HepG2 (cell line): Measurements from ENCODE around the gene GRID1. TPM values are rescaled to one million over a fixed set of nuclear protein-coding genes. Genes with fewer than 3 reads are reported as not detected.
A peak's percentile ranks its signal among the peaks of the same experiment; 100 is the strongest.

Experiments used
- ATM ChIP-seq: fragments of 450-650 bp; IDR thresholded peaks from 2 replicates; pipeline ENCODE4 v1.7.1; 2017; ENCODE audit warnings: mild to moderate bottlenecking, borderline replicate concordance
- CHD4 ChIP-seq: fragments of 200-600 bp; sonication (generic); IDR thresholded peaks from 2 replicates; pipeline ENCODE4 v1.7.0; 2017; ENCODE audit warnings: mild to moderate bottlenecking, low read length, borderline replicate concordance
- DNMT3B ChIP-seq: conservative IDR thresholded peaks from 2 replicates; pipeline ENCODE4 v1.6.1; 2016; ENCODE audit warnings: missing biosample characterization, control low read depth
- FOSL2 ChIP-seq: sonication (generic); formaldehyde crosslinking; IDR thresholded peaks from 2 replicates; pipeline ENCODE4 v1.4.0; 2020; ENCODE audit warnings: missing genetic modification reagents
- IRF2 ChIP-seq: IDR thresholded peaks from 2 replicates; pipeline ENCODE4 v1.6.1; 2018; ENCODE audit warnings: missing genetic modification reagents, missing compliant biosample characterization
- MTA3 ChIP-seq: sonication (generic); formaldehyde crosslinking; IDR thresholded peaks from 2 replicates; pipeline ENCODE4 v1.4.0; 2020; ENCODE audit warnings: missing genetic modification reagents
- SMAD3 ChIP-seq: sonication (generic); formaldehyde crosslinking; IDR thresholded peaks from 2 replicates; pipeline ENCODE4 v1.4.0; 2020; ENCODE audit warnings: missing genetic modification reagents
- SRF ChIP-seq: IDR thresholded peaks from 2 replicates; pipeline ENCODE4 v1.6.1; 2011; ENCODE audit warnings: mild to moderate bottlenecking, low read depth, low read length, moderate library complexity
- ZEB1 ChIP-seq: IDR thresholded peaks from 2 replicates; pipeline ENCODE4 v1.6.1; 2012; ENCODE audit warnings: mild to moderate bottlenecking, low read depth, inconsistent platforms; ENCODE audit not compliant: insufficient replicate concordance
- ZMYM4 ChIP-seq: sonication (generic); formaldehyde crosslinking; IDR thresholded peaks from 2 replicates; pipeline ENCODE4 v1.8.1; 2023; ENCODE audit warnings: mild to moderate bottlenecking, missing genetic modification reagents
- ZNF280D ChIP-seq: sonication (generic); formaldehyde crosslinking; IDR thresholded peaks from 2 replicates; pipeline ENCODE4 v1.5.1; 2020; ENCODE audit warnings: mild to moderate bottlenecking, missing genetic modification reagents
- ZNF34 ChIP-seq: sonication (generic); formaldehyde crosslinking; IDR thresholded peaks from 2 replicates; pipeline ENCODE4 v1.4.0; 2020; ENCODE audit warnings: mild to moderate bottlenecking, missing genetic modification reagents, borderline replicate concordance
- ZNF503 ChIP-seq: sonication (generic); formaldehyde crosslinking; IDR thresholded peaks from 2 replicates; pipeline ENCODE4 v1.4.0; 2020; ENCODE audit warnings: missing genetic modification reagents
- ZNF562 ChIP-seq: sonication (generic); formaldehyde crosslinking; IDR thresholded peaks from 2 replicates; pipeline ENCODE4 v1.8.0; 2022; ENCODE audit warnings: missing genetic modification reagents, borderline replicate concordance
- ZNF577 ChIP-seq: sonication (generic); formaldehyde crosslinking; IDR thresholded peaks from 2 replicates; pipeline ENCODE4 v1.4.0; 2020; ENCODE audit warnings: mild to moderate bottlenecking, low read depth, missing genetic modification reagents, borderline replicate concordance
- ZNF607 ChIP-seq: sonication (generic); formaldehyde crosslinking; IDR thresholded peaks from 2 replicates; pipeline ENCODE4 v1.5.1; 2020; ENCODE audit warnings: missing genetic modification reagents, mild to moderate bottlenecking, borderline replicate concordance
- ZNF737 ChIP-seq: sonication (generic); formaldehyde crosslinking; IDR thresholded peaks from 2 replicates; pipeline ENCODE4 v1.5.0; 2020; ENCODE audit warnings: missing genetic modification reagents, mild to moderate bottlenecking, borderline replicate concordance
- ZNF749 ChIP-seq: sonication (generic); formaldehyde crosslinking; IDR thresholded peaks from 2 replicates; pipeline ENCODE4 v1.8.0; 2022; ENCODE audit warnings: mild to moderate bottlenecking, missing genetic modification reagents, moderate library complexity, borderline replicate concordance
- ZNF770 ChIP-seq: sonication (generic); formaldehyde crosslinking; IDR thresholded peaks from 2 replicates; pipeline ENCODE4 v1.5.0; 2020; ENCODE audit warnings: mild to moderate bottlenecking, missing genetic modification reagents
- ZNF850 ChIP-seq: sonication (generic); formaldehyde crosslinking; conservative IDR thresholded peaks from 2 replicates; pipeline ENCODE4 v1.9.0; 2021; ENCODE audit warnings: mild to moderate bottlenecking, missing genetic modification reagents
- polyA plus RNA-seq, 8 experiments: library from polyadenylated mRNA; depleted of rRNA in 3 of 8; stranded (reverse) in 7 of 8; unstranded in 1 of 8; fragments of >200 nt; fragmentation: Illumina TruSeq in 4 of 8; extraction: Trizol in 4 of 8; gene quantifications; 2 replicates each; pipeline versions ENCODE4 v1.2.1 to v1.2.3, GENCODE V29; 2011 to 2016; ENCODE audit warnings: low read depth in 4 of 8, missing spikeins in 1 of 8, mixed read lengths in 1 of 8; ENCODE audit not compliant: insufficient read depth in 1 of 8
- total RNA-seq, 5 experiments: library from RNA; depleted of rRNA; stranded (reverse); fragments of >200 nt; fragmentation: Illumina TruSeq; extraction: Trizol; gene quantifications; 2 replicates each; pipeline ENCODE4 v1.2.3, GENCODE V29; 2016; ENCODE audit warnings: low read depth in 1 of 5

The GRID1 gene
- total and polyA plus RNA-seq, 2 of the 13 experiments (the other 11 are each of a cell fraction or from before 2014, with no cell fraction given) = 0.05 TPM; not detected in 1

GRCh38 chr10:86410542-86411124, 44.0 kb upstream of the GRID1 start (continued):
- TF ChIP-seq ZMYM4 (CRISPR knock-in tag) = no peak
- no peak for TF ChIP-seq ZNF562 (CRISPR knock-in tag)
- no peak for TF ChIP-seq ZNF850 (CRISPR knock-in tag)
- TF ChIP-seq DNMT3B (CRISPR knock-in tag) = no peak
- peak; percentile 81 for TF ChIP-seq FOSL2
- no peak for TF ChIP-seq ZNF737 (CRISPR knock-in tag)
- 0 out of 2 replicates have a peak, but pooled peaks have one; percentile 15 for TF ChIP-seq IRF2 (CRISPR knock-in tag)
- 0 out of 2 replicates have a peak, but pooled peaks have one; percentile 51 for TF ChIP-seq ZNF503 (CRISPR knock-in tag)
- TF ChIP-seq ZNF607 (CRISPR knock-in tag) = no peak
- no peak for TF ChIP-seq ZNF770 (CRISPR knock-in tag)
- no peak for TF ChIP-seq MTA3
- no peak for TF ChIP-seq ZNF749
- peak; percentile 99 for TF ChIP-seq ZNF280D (CRISPR knock-in tag)
- TF ChIP-seq ZNF577 (CRISPR knock-in tag) = no peak
- peak; percentile 97; the same call in 1 of the 2 replicates for TF ChIP-seq CHD4
- no peak for TF ChIP-seq SRF
- TF ChIP-seq ZNF34 (CRISPR knock-in tag) = no peak
- TF ChIP-seq ATM = no peak
- 0 out of 2 replicates have a peak, but pooled peaks have one; percentile 12 for TF ChIP-seq SMAD3 (CRISPR knock-in tag)
- TF ChIP-seq ZEB1 = no peak
